GM19395 (cell line): ENCODE measurements around the gene PALLD.
"Not testable (repeated sequence)": the region's sequence is repeated elsewhere in the genome, so short reads cannot be mapped to it uniquely, and the experiment has no call there.

ENCODE experiments used
- ATAC-seq: cut with Tn5 transposase; IDR thresholded peaks from one replicate; pipeline ENCODE4 v1.9.1; 2021; ENCODE audit warnings: mild to moderate bottlenecking, moderate library complexity; ENCODE audit not compliant: unreplicated experiment

PALLD gene

GRCh38 chr4:168490711-168491110 lies 6.1 kb upstream of the PALLD start:
- ATAC-seq, result no peak

GRCh38 chr4:168491563-168491962 lies 5.3 kb upstream of the PALLD start:
- ATAC-seq, result no peak

- ATAC-seq, result no peak
Measured at GRCh38 chr4:168498251-168498650, 1.4 kb downstream of the PALLD start.

GRCh38 chr4:168499241-168499640 lies 2.4 kb downstream of the PALLD start:
- no peak for ATAC-seq

GRCh38 chr4:168501407-168501806 lies 4.6 kb downstream of the PALLD start:
- no peak for ATAC-seq

GRCh38 chr4:168502861-168503260 lies 6.0 kb downstream of the PALLD start:
- no peak for ATAC-seq

- ATAC-seq, result no peak
Measured at GRCh38 chr4:168503652-168504362, 7.0 kb downstream of the PALLD start.

- ATAC-seq, result no peak
Measured at GRCh38 chr4:168504526-168504925, 7.7 kb downstream of the PALLD start.

- no peak for ATAC-seq
Measured at GRCh38 chr4:168506014-168506413, 9.2 kb downstream of the PALLD start.

GRCh38 chr4:168507178-168507815 lies 10.4 kb downstream of the PALLD start:
- no peak for ATAC-seq

GRCh38 chr4:168508683-168509082 lies 11.8 kb downstream of the PALLD start:
- no peak for ATAC-seq

GRCh38 chr4:168509786-168510185 lies 12.9 kb downstream of the PALLD start:
- no peak for ATAC-seq

- no peak for ATAC-seq
Measured at GRCh38 chr4:168511780-168512489, 15.1 kb downstream of the PALLD start.

GRCh38 chr4:168513826-168514225 lies 17.0 kb downstream of the PALLD start:
- ATAC-seq, result not testable (repeated sequence)

GRCh38 chr4:168514249-168514852 lies 17.5 kb downstream of the PALLD start:
- no peak for ATAC-seq

- no peak for ATAC-seq
Measured at GRCh38 chr4:168515222-168516011, 18.6 kb downstream of the PALLD start.

GRCh38 chr4:168516841-168517240 lies 20.0 kb downstream of the PALLD start:
- ATAC-seq, result no peak

GRCh38 chr4:168519576-168519975 lies 22.7 kb downstream of the PALLD start:
- ATAC-seq, result no peak

- ATAC-seq, result no peak
Measured at GRCh38 chr4:168521721-168522120, 24.9 kb downstream of the PALLD start.

GRCh38 chr4:168522356-168522755 lies 25.5 kb downstream of the PALLD start:
- ATAC-seq, result no peak
